HUES48 (cell line): Measurements from ENCODE around the gene MARCHF10.

Experiments used
- H3K27ac ChIP-seq: one replicate; pipeline ENCODE4 v1.7.0; 2013; ENCODE audit warnings: low read depth, low read length, inconsistent platforms
- H3K27me3 ChIP-seq: 2 replicates; pipeline ENCODE4 v1.6.1; 2013; ENCODE audit warnings: mild to moderate bottlenecking, low read length; ENCODE audit not compliant: control insufficient read depth, insufficient read depth
- H3K36me3 ChIP-seq: 2 replicates; pipeline ENCODE4 v1.6.1; 2013; ENCODE audit warnings: low read length; ENCODE audit not compliant: control insufficient read depth, insufficient read depth
- H3K4me1 ChIP-seq: 2 replicates; pipeline ENCODE4 v1.6.1; 2013; ENCODE audit warnings: mild to moderate bottlenecking, low read length; ENCODE audit not compliant: control insufficient read depth, insufficient read depth
- H3K4me3 ChIP-seq: 2 replicates; pipeline ENCODE4 v1.5.1; 2013; ENCODE audit warnings: mild to moderate bottlenecking, low read depth, low read length
- H3K9ac ChIP-seq: 2 replicates; pipeline ENCODE4 v1.6.1; 2013; ENCODE audit warnings: mild to moderate bottlenecking, low read depth, low read length, moderate library complexity
- H3K9me3 ChIP-seq: 2 replicates; pipeline ENCODE4 v1.6.1; 2013; ENCODE audit warnings: low read length; ENCODE audit not compliant: control insufficient read depth, insufficient read depth

The MARCHF10 gene

DNA sequence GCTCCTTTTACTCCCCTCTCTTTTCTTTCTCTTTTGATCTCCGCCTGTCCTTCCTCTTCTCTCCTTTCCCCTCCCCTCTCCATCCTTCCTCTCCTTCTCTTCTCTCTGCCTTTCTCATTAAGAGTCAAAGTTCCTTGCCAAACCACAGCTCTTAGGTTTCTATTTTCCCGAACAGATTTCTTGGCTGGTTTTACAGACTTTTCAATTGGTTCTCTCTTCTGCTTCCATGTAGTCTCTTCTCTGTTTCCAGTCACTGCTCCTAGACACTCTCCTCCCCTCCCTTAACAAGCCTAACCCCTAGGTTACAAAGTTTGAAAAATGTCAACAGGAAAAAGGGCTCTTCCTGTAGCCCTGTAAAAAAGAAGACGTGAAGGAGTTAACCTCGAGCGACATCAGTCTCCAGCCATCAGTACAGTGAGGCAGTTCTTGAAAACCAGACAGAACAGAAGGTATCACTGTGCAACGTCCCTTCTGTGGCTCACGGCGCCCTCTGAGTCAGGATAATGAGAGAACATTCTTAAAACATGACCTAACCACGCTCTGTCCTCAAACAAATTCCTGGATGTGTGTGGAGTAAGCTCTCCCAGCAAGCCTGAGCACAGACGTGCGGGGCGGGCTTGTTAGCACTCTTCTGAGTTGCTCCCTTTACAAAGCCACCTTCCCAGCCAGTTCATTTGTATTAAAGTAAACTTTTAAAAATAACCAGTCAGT, 11.6 kb upstream of the MARCHF10 start:
- Histone ChIP-seq H3K36me3 (no peaks in the 10 kb centered on the region), H3K27me3 (no peaks in the 10 kb centered on the region), H3K4me3 (no peak overlapping the region), H3K4me1 (peaks cover 23% of the 10 kb centered on the region), H3K27ac (peak overlapping the region; percentile 51), H3K9ac (no peak overlapping the region; the same call in 1 of the 2 replicates), H3K9me3 (no peaks in the 10 kb centered on the region)

DNA sequence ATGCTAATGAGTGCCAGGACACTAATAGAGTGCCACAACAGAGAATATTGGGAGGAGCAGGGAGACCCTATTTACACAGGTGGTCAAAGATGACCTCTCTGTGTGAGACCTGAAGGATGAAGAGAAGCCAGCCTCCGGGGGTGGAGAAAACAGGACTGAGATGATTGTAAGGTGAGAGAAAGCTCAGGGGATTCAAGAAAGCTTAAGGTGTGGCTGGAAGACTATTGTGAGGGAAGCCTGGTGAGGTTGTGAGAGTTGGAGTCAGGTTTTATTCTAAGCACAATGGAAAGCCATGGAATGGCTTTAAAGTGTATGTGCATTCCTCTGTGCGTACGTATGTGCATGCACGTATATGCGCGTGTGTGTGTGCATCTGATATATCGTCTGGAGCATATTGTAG, 10.4 kb upstream of the MARCHF10 start:
- H3K4me1 ChIP-seq, result peaks cover 18% of the 10 kb centered on the region
- H3K27ac ChIP-seq, result no peak overlapping the region
- H3K4me3 ChIP-seq, result no peak overlapping the region
- no peaks in the 10 kb centered on the region for H3K36me3 ChIP-seq
- peaks cover 5% of the 10 kb centered on the region; the same call in 1 of the 2 replicates for H3K9me3 ChIP-seq
- H3K27me3 ChIP-seq, result no peaks in the 10 kb centered on the region
- no peak overlapping the region for H3K9ac ChIP-seq

DNA sequence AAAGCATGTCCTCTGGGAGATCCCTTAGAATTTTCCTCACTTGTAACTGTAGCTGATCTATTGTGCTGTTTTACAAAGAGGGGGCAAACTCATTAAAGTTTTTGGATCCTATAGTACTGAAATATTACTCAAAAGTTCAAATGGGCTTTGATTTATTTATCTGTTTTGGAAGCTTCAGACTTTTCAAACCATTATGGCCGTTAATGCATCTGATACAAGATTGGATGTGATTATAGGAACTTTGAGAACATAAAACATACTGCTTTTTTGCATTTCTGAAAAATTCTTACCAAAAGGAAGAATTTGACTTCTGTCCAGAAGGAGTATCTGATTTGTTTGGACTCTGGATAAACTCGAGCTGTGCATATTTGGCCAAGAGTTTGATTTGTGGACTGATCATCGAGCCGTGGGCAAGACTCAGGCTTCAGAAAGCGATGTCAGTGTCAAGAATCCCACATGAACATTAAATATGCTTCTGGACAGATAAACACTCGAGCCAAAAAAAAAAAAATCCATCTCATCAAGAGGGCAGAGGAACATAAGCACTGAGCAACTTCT, 8.2 kb upstream of the MARCHF10 start:
- Histone ChIP-seq H3K9me3 (peaks cover 5% of the 10 kb centered on the region; the same call in 1 of the 2 replicates), H3K36me3 (no peaks in the 10 kb centered on the region), H3K4me1 (peaks cover 18% of the 10 kb centered on the region), H3K27me3 (no peaks in the 10 kb centered on the region), H3K27ac (no peak overlapping the region), H3K9ac (no peak overlapping the region), H3K4me3 (no peak overlapping the region)

DNA sequence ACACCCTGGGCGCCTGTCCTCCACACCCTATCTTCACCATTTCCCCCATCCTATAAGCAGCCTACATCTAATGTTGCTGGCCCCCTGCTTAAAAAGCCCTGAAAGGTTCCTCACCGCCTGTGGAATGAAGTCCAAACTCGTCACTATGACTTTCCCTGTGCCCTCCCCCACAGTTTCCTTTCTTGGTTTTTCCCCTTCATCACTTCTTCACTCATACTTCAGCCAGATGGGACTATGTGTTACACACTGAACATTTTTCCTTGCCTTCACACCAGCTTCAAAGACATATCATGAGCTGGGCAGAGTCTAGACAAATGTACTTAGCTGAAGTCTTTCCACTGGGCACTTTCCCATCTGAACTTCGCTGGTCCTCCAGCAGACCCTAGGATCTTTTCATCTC, 1.5 kb upstream of the MARCHF10 start:
- no peaks in the 10 kb centered on the region for H3K27me3 ChIP-seq
- H3K36me3 ChIP-seq, result no peaks in the 10 kb centered on the region
- H3K9ac ChIP-seq, result no peak overlapping the region
- peaks cover 10% of the 10 kb centered on the region for H3K4me1 ChIP-seq
- no peak overlapping the region for H3K4me3 ChIP-seq
- no peak overlapping the region for H3K27ac ChIP-seq
- H3K9me3 ChIP-seq, result peaks cover 5% of the 10 kb centered on the region; the same call in 1 of the 2 replicates

DNA sequence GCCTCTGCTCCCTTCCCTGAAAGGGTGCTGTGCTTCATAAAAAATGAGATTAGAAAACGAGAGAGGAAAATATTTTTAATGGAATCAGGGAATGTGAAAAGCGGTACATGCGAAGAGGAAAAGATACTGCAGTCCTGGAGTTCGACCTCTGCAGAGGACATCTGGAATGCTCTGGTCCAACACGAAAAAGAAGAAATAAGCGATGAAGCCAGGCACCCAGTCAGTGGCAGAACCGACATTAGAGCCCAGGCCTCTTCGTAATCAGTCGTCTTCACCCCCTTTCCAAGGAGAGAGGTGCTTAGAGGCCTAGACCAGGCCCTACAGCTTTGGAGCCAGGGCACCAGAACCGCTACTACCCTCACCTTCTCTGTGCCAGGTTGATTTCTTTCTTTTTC, 459 bp upstream of the MARCHF10 start:
- Histone ChIP-seq H3K9ac (no peak overlapping the region), H3K9me3 (0 out of 2 replicates have a peak, but pooled peaks cover under 1% of the 10 kb centered on the region), H3K27ac (no peak overlapping the region), H3K4me3 (peak overlapping the region; percentile 51), H3K36me3 (no peaks in the 10 kb centered on the region), H3K4me1 (peaks cover 10% of the 10 kb centered on the region), H3K27me3 (no peaks in the 10 kb centered on the region)

DNA sequence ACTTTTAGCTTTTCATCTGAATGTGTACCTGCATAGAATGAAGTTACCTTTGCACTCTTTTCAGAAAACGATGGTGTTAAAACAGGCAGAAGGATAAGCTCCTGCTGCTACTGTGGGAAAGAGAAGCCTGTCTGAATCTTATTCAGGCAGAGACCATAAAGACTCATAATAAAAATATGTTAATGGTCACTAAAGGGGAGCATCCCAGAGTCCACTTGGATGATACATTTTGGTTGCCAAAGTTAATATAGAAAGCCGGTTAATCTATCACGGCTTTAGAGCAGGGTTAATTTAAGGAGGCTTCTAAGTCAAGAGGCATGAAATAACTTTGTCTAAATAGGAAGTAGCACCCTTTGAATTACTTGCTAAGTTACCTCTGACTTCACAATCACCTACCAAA, 2.9 kb downstream of the MARCHF10 start:
- Histone ChIP-seq H3K4me3 (no peak overlapping the region), H3K9me3 (no peaks in the 10 kb centered on the region), H3K36me3 (no peaks in the 10 kb centered on the region), H3K9ac (no peak overlapping the region), H3K27me3 (no peaks in the 10 kb centered on the region), H3K27ac (no peak overlapping the region), H3K4me1 (peaks cover 10% of the 10 kb centered on the region)

DNA sequence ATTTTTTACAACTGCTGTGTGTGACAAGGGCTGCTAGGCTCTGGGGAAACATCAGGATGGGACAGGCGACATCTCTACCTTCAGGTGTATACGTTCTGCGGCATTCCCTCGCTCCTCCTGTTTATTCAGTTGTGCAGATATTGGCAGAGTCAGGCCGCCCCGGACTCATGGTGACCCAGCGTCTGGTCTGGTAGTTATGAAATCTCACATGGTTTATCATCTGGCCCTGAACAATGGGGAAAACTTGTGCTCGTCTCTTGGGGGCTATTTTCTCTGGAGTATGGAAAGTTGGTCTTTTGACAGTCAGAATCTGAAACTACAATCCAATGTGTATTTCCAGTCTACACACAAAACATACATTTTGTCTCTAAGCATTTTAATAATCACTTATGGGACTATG, 3.3 kb downstream of the MARCHF10 start:
- Histone ChIP-seq H3K4me1 (peaks cover 10% of the 10 kb centered on the region), H3K9me3 (no peaks in the 10 kb centered on the region), H3K9ac (no peak overlapping the region), H3K27ac (no peak overlapping the region), H3K36me3 (no peaks in the 10 kb centered on the region), H3K4me3 (no peak overlapping the region), H3K27me3 (no peaks in the 10 kb centered on the region)

DNA sequence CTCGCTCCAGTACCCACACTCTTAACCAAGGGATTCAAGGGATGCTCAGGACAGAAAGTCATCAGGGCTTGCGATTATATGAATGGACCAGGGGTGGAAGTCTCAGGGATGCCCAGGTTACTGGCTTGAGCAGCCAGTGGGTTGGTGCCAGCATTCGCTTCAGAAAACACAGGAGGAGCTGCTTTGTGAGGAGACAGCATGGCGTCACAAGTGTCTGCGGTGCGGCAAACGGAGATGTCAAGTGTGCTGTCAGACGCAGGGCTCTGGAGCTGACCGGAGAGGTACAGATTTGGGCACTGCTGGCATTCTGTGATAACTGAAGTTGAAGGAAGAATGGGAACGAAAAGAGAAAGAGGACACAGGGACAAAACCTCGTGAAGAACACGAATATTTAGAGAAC, 4.1 kb downstream of the MARCHF10 start:
- no peaks in the 10 kb centered on the region for H3K27me3 ChIP-seq
- peaks cover 10% of the 10 kb centered on the region for H3K4me1 ChIP-seq
- no peak overlapping the region for H3K27ac ChIP-seq
- no peak overlapping the region for H3K9ac ChIP-seq
- H3K9me3 ChIP-seq, result no peaks in the 10 kb centered on the region
- H3K36me3 ChIP-seq, result no peaks in the 10 kb centered on the region
- H3K4me3 ChIP-seq, result no peak overlapping the region

DNA sequence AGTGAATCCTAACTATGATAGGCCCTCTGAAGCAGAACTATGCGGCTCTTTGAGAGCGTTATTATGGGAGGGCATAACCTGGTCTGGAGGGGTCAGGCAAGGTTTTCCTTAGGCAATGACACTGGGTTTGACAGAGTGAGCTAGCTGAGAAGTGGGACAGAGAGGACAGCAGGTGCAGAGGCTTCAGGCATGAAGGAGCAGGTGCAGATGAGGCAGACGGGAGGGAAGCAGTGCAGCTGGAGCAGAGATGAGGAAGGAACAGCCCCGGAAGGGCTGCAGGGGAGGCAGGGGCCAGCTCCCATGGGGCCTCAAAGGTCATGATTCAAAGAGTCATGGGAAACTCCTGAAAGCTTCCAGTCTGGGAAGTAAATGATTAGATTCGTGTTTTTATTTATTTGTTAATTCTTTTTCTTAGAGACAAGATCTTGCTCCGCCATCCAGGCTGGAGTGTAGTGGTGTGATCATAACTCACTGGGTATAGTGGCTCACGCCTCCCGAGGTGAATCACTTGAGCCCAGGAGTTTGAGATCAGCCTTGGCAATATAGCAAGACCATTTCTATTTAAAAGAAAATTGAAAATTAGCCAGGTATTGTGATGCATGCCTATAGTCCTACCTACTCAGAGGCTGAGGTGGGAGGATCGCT, 5.4 kb downstream of the MARCHF10 start:
- H3K9me3 ChIP-seq, result no peaks in the 10 kb centered on the region

DNA sequence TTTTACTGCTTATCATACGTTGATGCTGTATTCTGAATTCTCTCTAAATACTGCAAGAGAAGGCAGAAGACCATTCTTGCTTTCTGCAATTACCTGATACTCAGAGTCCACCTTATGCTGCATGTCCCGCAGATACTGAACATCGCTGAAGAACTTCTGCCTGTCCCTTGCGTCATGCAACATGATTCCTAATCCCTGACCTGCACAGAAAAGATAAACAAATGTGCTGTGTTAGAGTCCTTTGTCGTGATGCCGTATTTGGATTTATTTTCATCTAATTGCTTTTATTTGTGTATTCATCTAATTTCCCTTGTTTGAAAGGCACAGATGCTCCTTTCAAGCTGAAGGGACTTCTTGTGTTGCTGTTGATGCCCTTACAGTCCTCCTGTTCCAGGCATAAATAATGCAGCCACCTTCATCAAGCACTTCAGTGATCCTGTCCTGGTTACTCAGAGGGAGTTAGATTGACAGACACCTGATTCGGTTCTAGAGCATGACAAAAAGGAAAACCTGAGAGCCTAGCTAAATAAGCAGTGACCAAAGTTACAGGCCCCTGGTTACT, 6.5 kb downstream of the MARCHF10 start:
- Histone ChIP-seq H3K4me1 (0 out of 2 replicates have a peak, but pooled peaks cover under 1% of the 10 kb centered on the region), H3K9me3 (no peaks in the 10 kb centered on the region), H3K27me3 (no peaks in the 10 kb centered on the region), H3K36me3 (no peaks in the 10 kb centered on the region), H3K4me3 (no peak overlapping the region), H3K9ac (no peak overlapping the region), H3K27ac (no peak overlapping the region)

More for the DNA sequence above, 5.4 kb downstream of the MARCHF10 start:
- H3K36me3 ChIP-seq, result no peaks in the 10 kb centered on the region
- no peak overlapping the region for H3K4me3 ChIP-seq
- H3K9ac ChIP-seq, result no peak overlapping the region
- no peak overlapping the region for H3K27ac ChIP-seq
- no peaks in the 10 kb centered on the region for H3K27me3 ChIP-seq
- H3K4me1 ChIP-seq, result peaks cover 9% of the 10 kb centered on the region

DNA sequence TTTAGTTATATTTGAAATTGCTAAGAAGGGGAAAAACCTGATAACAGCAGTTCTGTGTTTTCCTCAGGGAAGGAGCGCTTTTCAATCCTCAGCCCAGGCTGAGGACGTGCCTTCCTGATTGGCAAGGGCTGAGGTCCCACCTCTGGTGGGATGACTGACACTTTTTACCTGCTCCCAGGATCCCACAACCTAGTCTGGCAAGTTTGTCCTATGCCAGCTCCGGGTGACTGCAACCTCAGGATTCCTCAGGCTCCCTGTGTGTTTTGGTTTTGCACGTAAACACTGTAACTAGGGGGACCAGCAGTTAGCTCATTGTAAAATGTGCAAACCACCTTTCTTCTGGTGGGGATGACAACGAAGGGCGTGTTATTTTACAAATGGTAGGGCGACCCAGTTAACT, 7.5 kb downstream of the MARCHF10 start:
- Histone ChIP-seq H3K27ac (no peak overlapping the region), H3K4me3 (no peak overlapping the region), H3K27me3 (no peaks in the 10 kb centered on the region), H3K9me3 (no peaks in the 10 kb centered on the region), H3K9ac (no peak overlapping the region), H3K4me1 (no peaks in the 10 kb centered on the region), H3K36me3 (no peaks in the 10 kb centered on the region)
